GM19240 (cell line): Measurements from ENCODE around the gene ENTPD5.

ENCODE experiments used
- DNase-seq: peaks from one replicate; pipeline ENCODE4 v3.0.0; 2011; ENCODE audit warnings: low spot score; ENCODE audit not compliant: insufficient read length

Gene ENTPD5, protein sequence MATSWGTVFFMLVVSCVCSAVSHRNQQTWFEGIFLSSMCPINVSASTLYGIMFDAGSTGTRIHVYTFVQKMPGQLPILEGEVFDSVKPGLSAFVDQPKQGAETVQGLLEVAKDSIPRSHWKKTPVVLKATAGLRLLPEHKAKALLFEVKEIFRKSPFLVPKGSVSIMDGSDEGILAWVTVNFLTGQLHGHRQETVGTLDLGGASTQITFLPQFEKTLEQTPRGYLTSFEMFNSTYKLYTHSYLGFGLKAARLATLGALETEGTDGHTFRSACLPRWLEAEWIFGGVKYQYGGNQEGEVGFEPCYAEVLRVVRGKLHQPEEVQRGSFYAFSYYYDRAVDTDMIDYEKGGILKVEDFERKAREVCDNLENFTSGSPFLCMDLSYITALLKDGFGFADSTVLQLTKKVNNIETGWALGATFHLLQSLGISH

DNA sequence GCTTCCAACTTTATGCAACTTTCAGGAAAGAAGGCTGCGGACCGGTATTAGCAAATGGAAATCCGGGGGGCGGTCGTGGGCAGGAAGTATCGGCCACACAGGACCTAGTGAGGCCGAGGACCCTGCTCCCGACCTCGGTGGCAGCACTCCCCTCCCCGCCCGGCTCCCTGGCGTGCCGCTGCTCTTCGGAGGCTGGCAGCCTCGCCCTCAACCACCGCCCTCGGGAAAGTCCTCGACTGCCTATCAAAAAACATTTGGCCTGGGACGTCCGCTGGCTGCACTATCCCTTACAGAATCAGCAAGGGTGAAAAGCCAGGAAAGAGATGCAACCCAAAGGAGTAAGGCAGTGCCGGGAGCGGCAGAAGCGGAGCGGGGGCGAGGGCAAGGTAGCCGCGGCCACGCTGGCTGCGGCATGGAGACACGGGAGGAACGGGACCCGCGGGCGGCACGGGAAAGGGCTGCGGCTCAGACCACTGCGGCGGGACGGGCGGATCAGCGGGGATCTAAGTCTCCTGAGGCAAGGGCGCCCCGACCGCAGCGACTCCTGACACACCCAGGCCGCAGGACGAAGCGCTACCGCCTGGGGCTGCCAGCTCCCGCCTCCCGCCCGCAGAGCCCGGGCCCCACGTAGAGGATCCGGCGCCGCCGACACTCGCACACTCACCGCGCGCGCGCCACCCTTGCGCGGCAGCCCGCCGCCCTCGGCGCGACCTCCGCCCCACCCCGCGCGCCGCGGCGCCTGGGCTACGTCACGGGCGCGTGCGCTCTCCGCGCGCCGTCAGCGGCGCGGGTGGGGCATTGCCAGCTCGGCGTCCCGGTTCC is at the start of gene ENTPD5, which contains the start of gene BBOF1:
Gene ENTPD5 (minus strand): TSS at position 703 of the 822 bp plus-strand sequence. CDS start 31,186 bp downstream, outside the sequence.
Gene BBOF1 (plus strand): TSS at position 764 of the 822 bp plus-strand sequence. CDS start 130 bp downstream, outside the sequence.
- peak; percentile 81 for DNase-seq

DNA sequence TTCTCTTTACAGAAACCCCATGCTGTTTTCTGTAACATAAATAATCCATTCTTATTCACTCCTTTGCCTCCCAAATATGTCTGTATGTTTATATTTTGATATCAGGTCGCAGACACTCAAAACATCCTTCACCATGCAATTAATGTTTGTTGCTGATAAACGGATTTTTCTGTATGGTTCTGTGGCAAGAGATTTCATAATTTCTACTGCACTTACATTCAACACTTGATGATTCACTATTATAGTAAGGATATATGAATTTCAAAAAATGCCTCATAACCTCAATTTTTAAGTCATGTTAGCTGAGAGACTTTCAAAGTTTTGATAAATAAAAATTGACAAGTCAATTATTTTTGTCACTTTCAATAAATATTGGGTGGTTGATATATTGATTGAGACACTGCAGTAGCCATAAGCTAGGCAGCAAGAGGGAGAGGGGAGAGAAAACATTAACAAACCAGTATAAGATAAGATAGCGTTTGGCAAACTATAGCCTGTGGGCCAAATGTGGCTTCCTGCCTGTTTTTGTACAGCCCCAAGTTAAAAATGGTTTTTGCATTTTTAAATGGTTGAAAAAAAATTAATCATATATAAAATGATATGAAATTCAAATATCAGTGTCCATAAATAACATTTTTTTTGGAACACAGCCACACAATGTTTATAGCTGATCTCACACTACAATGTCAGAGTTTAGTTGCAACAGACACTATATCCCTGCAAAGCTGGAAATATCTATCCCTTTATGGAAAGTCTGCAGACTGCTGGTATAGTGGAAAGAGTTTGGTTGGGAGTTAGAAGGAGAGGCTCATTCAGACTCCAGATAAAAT is 46.9 kb upstream of the ENTPD5 start:
- DNase-seq = no peak

DNA sequence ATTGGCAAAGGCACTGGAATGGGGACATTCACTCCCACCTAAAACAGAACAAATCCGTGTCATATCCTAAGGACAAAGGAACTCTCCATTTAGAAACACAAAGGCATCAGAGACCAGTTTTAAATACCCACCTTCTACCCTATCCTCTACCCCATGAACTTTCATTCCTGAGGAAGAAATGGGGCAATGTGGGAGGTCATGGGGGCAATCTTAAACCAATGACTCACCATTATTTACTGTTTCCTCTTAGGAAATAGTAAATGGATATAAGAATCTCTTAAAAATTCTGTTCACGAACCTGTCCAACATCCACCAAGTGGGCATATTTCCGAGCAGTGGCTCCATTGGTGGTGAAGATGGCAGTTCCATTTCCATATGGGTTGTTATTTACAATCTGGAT is 45.8 kb upstream of the ENTPD5 start:
- no peak for DNase-seq

DNA sequence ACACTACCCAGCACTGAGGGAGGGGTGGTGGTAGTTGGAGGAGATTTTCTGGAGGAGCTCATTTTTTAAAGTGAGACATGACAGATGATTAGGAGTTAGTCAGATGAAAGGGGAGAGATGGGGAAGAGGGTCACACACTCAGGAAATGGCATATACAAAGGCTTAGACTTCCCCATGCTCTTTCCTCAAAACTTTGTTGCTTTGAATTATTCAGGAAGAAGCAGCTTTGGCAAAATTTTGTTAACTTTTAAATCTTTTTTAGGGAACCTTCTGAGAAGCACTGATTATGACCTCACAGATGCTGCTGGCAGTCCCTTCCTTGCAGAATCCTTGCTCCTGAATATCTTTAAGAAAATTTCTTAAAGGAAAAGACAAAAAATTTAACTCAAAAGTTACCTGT is 45.3 kb upstream of the ENTPD5 start:
- no peak for DNase-seq

DNA sequence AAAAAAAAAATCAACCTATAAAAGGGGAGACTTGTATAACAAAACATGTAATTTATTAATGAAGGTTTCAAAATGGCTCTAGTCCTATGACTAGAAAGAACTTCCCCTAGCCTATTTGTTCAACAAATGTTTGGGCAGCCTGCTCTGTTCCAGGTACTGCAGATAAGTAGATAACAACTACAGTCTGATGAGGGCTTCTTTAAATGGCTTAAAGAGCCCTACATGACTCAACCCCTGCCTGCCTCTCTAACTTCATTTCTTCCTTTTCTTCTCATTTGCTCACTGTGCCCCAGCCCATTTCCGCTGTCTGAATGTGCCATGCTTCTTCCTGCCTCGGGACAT is 43.7 kb upstream of the ENTPD5 start:
- DNase-seq = no peak

DNA sequence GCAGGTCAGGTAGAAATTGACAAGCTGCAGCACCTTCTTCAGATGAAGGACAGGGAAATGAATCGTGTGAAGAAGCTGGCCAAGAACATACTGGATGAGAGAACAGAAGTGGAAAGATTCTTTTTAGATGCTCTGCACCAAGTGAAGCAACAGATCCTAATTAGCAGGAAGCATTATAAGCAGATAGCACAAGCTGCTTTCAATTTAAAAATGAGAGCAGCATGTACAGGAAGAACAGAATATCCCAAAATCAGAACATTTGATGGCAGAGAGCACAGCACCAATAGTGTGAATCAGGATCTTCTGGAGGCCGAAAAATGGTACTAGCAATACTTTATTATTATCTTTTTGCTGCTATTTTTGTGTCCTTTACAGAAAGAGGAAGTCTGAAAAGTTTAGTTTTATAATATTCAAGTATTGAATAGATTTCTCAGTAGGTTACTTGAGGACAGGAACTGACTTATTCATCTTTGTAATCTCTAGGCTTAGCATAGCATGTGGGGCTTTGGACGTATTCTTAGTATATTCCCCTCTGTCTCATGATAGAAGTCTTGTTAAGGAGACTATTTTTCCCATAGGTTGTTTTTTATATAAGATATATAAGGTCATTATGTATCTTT is 30.9 kb upstream of the ENTPD5 start:
- DNase-seq = no peak

DNA sequence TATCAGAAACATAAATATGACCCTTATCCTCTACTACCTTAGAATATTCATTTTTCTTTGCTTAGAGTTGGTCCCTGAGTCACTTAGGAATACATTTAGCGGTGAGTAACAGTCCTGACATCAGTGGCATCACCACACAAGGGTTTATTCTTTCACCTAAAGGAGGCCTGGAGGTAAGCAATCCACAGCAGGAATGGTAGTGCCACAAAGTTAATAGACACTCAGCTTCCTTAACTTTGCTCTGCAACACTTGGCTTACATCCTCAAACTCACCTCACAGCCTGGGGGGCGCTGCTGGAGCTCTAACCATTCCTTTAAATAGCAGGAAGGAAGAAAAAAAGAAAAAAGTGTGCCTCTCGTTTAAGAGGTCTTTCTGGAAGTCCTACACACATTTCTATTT is 29.2 kb upstream of the ENTPD5 start:
- DNase-seq = no peak

DNA sequence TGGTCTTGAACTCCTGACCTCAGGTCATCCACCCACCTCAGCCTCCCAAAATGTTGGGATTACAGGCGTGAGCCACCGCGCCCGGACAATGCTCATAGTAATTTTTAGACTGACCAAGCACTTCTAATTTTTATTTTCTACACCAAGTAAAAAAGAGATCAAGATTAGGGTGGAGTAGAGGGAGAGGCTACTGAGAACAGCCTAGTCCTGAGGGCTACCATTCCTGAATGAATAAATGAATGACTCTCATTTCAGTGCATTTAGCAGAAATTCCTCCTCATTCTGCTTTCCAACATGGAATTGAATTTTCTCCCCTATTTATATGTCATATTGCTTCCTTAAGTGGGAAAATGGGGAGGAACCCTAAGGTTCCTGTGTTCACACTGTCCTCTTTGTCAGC is 26.4 kb upstream of the ENTPD5 start:
- no peak for DNase-seq

DNA sequence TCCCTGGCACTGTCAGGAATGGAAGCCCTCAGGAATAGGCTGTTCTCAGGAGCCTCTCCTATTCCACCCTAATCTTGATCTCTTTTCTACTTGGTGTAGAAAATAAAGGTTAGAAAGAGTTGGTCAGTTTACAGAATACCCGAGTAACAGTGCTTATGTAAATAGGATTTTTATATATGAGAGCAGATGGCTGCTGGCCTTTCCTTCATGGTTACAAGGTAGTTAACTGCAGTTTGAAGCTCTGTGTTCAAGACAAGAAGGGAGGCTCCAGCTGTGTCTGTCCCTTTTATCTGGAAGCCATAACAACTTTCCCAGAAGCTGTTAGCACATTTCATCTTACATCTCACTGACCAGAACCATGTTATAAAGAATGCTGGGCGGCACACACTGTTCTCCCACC is 23.2 kb upstream of the ENTPD5 start:
- DNase-seq = no peak

DNA sequence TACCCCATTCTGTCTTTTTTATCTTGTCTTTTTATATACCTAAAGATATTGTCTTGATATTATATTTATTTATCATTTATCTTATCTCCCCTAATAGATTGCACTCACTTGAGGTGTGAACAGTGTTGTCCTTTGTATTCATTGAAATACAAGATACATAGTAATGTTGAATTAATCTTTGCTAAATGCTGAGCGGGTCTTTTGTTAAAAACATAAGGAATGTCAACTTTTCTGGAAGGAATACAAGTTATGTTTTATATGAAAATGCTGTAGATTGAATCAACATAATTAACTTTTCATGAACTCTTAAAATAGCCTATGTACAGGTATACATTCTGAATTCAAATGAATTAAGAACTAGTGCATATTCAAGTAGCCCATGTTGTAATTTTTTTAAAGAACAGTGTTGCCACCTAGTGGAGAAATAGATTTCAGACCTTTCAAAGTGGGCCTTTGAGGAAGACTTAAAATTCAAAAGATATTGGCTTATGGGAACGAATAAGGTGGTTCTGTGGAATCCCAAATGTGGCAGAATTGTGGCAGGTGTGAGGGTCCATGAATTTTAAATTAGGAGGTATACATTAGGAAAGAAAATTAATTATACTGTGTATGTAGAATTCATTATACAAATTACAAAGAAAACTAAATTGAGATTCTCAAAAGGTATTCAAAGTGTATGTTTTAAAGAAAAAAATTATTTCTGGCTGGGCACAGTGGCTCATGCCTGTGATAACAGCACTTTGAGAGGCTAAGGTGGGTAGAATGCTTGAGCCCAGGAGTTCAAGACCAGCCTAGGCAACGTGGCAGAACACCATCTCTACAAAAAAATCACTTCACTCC is 19.2 kb upstream of the ENTPD5 start:
- DNase-seq = peak; percentile 15

DNA sequence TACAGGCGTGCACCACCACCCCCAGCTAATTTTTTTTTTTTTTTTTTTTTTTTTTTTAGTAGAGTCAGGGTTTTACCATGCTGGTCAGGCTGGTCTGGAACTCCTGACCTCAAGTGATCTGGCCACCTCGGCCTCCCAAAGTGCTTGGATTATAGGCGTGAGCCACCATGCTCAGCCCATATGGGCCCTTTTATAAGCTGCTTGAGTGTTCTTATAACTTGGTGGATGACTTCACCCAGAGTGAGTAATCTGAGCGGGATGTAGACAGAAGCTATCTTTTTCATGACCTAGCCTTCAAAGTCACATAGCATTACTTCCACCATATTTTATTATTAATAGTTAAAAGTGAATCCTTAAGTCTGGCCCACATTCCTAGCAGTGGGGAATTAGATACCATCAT is 16.5 kb upstream of the ENTPD5 start:
- no peak for DNase-seq

DNA sequence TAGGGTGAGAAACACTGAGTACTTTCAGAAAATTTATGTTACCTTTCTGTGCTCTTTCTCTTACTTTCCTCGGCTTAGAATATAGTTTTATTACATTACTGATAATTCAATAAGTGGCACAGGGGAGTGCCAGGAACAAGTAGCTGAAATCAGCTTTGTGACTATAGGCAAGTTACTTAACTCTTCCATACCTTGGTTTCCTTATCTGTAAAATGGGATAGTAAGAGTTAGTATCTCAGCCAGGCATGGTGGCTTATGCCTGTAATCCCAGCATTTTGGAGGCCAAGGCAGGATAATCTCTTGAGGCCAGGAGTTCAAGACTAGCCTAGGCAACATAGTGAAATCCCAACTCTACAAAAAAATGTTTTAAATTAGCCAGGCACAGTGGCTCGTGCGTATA is 15.5 kb upstream of the ENTPD5 start:
- DNase-seq = no peak

DNA sequence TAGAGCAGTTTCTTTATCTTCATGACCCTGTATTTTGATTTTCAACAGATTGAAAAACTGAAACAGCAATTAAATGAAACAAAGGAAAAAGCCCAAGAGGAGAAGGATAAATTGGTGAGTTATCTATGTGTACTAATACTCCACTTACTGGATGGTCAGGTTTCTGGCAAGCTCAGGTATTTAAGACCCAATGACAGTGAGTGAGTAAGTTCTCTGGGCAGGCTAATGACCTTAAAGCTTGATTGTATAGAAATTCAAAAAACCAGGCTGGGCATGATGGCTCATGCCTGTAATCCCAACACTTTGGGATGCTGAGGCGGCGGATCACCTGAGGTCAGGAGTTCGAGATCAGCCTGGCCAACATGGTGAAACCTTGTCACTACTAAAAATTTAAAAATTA is 10.0 kb upstream of the ENTPD5 start:
- DNase-seq = no peak

DNA sequence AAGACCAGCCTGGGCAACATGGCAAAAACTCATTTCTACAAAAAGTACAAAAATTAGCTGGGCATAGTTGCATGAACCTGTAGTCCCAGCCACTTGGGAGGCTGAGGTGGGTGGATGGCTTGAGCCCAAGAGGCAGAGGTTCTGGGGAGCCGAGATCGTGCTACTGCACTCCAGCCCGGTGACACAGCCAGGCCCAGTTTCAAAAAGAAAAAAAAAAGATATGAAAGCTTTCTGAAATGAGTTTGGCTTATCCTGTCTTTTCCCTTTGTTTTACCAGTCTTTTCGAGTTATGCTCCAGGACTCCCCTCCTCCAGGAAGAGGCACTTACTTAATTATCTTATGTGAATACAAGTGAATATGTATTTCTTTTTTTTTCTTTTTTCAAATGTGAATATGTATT is 3.3 kb upstream of the ENTPD5 start:
- DNase-seq = no peak

DNA sequence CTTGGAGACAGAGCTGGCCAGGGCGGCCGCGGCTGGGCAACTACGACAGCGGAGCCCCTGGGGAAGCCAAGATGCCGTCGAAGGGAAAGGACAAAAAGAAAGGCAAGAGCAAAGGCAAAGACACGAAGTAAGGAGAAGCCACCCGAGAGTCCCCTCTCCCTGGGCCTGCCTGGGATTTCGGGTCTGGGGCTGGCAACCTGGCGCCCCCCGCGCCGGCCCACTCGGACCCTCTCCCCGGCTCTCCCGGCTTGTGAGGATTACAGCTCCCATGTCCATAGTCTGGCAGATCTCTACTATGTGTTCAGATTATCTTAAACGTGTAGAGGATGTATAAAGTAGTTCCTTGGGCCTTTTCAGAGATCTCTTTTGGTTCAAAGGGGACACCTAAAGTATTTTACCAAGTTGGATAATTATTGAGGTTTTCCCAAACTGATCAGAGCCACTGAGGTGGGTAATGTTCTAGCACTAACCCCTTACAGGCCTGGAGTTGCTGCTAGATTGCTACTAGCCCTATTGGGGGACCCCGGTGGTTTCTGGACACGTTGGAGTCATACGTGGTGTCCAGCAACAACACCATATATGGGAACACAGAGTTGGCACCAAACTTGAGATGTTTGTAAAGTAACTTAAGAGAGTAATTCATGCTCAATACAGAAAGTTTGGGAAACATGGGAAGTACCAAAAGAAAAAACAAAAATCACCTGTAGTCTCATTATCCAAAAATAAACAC is 485 bp upstream of the ENTPD5 start:
- DNase-seq = no peak

DNA sequence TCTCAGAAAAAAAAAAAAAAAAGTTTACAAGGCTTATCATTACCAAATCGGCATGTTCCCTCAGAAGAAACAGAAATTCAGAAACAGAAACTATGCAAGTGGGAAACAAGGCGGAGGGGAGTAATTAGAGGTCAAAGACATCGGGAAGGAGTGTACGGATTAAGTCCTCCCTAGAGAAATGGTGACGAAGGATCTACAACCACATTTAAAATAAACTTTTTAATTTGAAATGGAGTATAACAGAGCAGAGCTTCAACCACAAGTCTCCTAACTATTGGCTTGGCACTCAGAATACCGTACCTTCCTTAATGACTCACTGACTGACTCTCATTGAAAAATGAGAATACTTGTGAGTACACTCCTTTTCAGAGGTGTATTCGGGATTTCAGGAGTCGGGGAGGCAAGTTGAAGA is 908 bp downstream of the ENTPD5 start:
- DNase-seq = peak; percentile 8

DNA sequence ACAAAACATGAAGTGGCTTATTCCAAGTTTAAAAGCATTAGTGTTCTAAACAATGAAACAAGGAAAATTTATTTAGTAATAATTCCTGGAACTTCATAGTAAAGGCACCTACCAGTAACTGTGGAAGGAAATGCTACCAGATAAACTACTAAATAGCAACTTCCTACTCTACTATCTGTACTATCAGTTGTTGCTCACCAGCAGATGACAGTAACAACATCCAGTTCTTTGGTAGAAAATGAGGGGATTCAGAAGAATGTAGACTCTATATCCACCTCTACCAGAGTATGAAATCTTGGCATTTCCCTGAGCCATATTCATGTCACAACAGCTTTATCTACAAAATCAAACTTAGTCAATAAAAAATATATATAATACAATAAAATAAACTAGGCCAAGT is 3.1 kb downstream of the ENTPD5 start:
- DNase-seq = no peak

DNA sequence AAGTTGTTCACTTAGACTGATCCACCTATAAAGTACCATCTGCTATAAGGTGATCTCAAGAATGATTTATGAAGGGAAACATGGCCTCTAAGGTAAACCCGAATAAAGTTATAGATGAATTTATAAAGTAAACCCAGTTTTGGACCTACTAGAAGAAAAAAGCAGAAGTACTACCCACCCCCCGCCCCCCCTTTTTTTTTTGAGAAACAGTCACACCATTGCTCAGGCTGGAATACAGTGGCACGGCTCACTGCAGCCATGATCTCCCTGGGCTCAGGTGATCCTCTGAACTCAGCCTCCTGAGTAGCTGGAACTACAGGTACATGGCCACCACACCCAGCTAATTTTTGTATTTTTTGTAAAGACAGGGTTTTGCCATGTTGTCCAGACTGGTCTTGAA is 3.9 kb downstream of the ENTPD5 start:
- no peak for DNase-seq

DNA sequence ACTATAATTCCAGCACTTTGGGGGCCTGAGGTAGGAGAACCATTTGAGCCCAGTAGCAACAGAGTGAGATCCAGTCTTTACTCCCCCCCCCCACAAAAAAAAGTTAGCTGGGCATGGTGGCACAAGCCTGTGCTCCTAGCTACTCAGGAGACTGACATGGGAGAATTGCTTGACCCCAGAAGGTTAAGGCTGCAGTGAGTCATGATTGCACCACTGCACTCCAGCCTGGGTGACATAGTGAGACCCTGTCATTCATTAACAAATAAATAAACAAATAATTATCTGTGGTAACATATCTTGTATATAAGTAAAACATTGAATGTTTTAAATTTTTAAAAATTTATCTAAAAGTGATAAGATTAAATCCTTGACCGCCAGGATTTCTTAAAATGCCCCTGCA is 4.8 kb downstream of the ENTPD5 start:
- DNase-seq = no peak
